Prostate gland (tissue), 2 donors: ENCODE measurements around the gene CDH13. TPM values are rescaled to one million over a fixed set of nuclear protein-coding genes. Genes with fewer than 3 reads are reported as not detected.

Experiments
- DNase-seq: peaks from one replicate; pipeline ENCODE4 v3.0.0-alpha.2; 2019; ENCODE audit warnings: low spot score
- H3K27ac ChIP-seq, 2 donors: fragments of 200-600 bp; sonication (generic); 2 replicates each; pipeline ENCODE4 v1.5.1; 2017 to 2019
- H3K27me3 ChIP-seq: fragments of 200-600 bp; sonication (generic); replicated peaks from 2 replicates; pipeline ENCODE4 v1.5.1; 2019; ENCODE audit not compliant: insufficient read depth
- H3K36me3 ChIP-seq, 2 donors: fragments of 200-600 bp; sonication (generic); 1 replicate in 1 of 2; 2 replicates in 1 of 2; pipeline versions ENCODE4 v1.5.1 to v1.8.1; 2017 to 2019
- H3K4me1 ChIP-seq: fragments of 200-600 bp; sonication (generic); replicated peaks from 2 replicates; pipeline ENCODE4 v1.5.1; 2019
- H3K4me3 ChIP-seq, 2 donors: fragments of 200-600 bp; sonication (generic); 2 replicates each; pipeline ENCODE4 v1.5.1; 2017 to 2019
- H3K9me3 ChIP-seq: fragments of 200-600 bp; sonication (generic); 2 replicates; pipeline ENCODE4 v1.5.1; 2017
- POLR2A ChIP-seq: fragments of 450-650 bp; IDR thresholded peaks from one replicate; pipeline ENCODE4 v1.6.1; 2016; ENCODE audit warnings: antibody characterized with exemption, mild to moderate bottlenecking
- POLR2AphosphoS5 ChIP-seq: sonication (generic); formaldehyde crosslinking; IDR thresholded peaks from one replicate; pipeline ENCODE4 v1.6.1; 2017; ENCODE audit warnings: antibody characterized with exemption
- WGBS: methylation state at CpG from one replicate; pipeline ENCODE4 v1.1.5; 2018; 5-methylcytosine and 5-hydroxymethylcytosine counted together
- intact Hi-C: fragments of 100-400 bp; cut with DNase I; formaldehyde crosslinking; loops from one replicate; pipeline ENCODE4 v1.14.2; 2022
- total RNA-seq, 2 donors: library from RNA; depleted of rRNA; stranded (reverse); fragments of >200 nt; gene quantifications; one replicate each; pipeline ENCODE4 v1.1.0, GENCODE V29; 2016
- TF ChIP-seq, protein P1 (sequence below), 4 experiments: fragments of 200-600 bp in 2 of 4; fragments of 450-650 bp in 2 of 4; sonication (generic) in 2 of 4; IDR thresholded peaks; 1 replicate in 3 of 4; 2 replicates in 1 of 4; pipeline ENCODE4 v1.5.1; 2016 to 2019; ENCODE audit warnings: antibody characterized with exemption in 4 of 4, mild to moderate bottlenecking in 2 of 4, moderate library complexity in 2 of 4

Gene CDH13
- total RNA-seq, 2 donors from 2014 or later, result 20.6 to 23.0 TPM

DNA sequence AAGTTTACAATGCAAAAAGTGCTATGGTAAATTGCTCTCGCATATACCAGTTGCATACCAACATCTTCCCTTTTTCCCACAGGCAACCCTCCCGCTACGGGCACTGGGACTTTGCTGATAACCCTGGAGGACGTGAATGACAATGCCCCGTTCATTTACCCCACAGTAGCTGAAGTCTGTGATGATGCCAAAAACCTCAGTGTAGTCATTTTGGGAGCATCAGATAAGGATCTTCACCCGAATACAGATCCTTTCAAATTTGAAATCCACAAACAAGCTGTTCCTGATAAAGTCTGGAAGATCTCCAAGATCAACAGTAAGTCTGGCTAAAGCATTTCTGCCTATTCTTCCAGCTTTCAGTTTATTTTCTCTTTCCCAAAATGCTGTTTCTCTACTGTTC, 1153.1 kb downstream of the CDH13 start:
- Histone ChIP-seq H3K4me1 (no peaks in the 10 kb centered on the region), H3K36me3 (no peaks in the 10 kb centered on the region), H3K27me3 (no peaks in the 10 kb centered on the region), H3K4me3 (no peak overlapping the region), H3K9me3 (no peaks in the 10 kb centered on the region), H3K27ac (no peak overlapping the region)
- WGBS, result 10% methylated on average over 6 of the region's 6 CpGs
- TF ChIP-seq POLR2A (no peak), POLR2AphosphoS5 (peak; percentile 31)
- TF ChIP-seq, protein P1, sequence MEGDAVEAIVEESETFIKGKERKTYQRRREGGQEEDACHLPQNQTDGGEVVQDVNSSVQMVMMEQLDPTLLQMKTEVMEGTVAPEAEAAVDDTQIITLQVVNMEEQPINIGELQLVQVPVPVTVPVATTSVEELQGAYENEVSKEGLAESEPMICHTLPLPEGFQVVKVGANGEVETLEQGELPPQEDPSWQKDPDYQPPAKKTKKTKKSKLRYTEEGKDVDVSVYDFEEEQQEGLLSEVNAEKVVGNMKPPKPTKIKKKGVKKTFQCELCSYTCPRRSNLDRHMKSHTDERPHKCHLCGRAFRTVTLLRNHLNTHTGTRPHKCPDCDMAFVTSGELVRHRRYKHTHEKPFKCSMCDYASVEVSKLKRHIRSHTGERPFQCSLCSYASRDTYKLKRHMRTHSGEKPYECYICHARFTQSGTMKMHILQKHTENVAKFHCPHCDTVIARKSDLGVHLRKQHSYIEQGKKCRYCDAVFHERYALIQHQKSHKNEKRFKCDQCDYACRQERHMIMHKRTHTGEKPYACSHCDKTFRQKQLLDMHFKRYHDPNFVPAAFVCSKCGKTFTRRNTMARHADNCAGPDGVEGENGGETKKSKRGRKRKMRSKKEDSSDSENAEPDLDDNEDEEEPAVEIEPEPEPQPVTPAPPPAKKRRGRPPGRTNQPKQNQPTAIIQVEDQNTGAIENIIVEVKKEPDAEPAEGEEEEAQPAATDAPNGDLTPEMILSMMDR (IDR thresholded peaks at IDR 0.05), result no peak
- intact Hi-C loops, result no loop called here
- DNase-seq, result no peak

DNA sequence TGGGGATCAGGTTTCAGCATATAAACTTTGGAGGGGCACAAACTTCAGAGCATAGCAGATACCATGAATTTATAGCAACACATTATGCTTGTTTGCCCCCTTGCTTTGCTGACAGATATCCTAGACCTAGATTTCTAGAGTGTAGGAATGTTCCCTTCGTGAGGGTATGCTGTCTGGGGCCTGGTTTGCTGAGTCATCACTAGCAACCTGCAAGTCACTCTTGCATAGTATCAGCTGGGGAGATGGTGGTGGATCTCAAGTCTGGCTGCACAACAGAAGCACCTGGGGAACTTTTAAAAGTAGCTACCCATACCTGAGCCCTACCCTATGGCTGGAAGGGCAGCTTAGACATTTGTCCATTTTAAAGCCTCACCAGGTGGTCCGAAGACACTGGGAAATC, 1158.7 kb downstream of the CDH13 start:
- Histone ChIP-seq H3K4me3 (no peak overlapping the region), H3K36me3 (no peaks in the 10 kb centered on the region), H3K9me3 (no peaks in the 10 kb centered on the region), H3K4me1 (no peaks in the 10 kb centered on the region), H3K27me3 (no peaks in the 10 kb centered on the region), H3K27ac (no peak overlapping the region)
- 93% methylated on average over 2 of the region's 2 CpGs for WGBS
- TF ChIP-seq, protein P1 (IDR thresholded peaks at IDR 0.05), result no peak
- TF ChIP-seq POLR2A (no peak), POLR2AphosphoS5 (no peak)
- no peak for DNase-seq
- intact Hi-C loops, result no loop called here

DNA sequence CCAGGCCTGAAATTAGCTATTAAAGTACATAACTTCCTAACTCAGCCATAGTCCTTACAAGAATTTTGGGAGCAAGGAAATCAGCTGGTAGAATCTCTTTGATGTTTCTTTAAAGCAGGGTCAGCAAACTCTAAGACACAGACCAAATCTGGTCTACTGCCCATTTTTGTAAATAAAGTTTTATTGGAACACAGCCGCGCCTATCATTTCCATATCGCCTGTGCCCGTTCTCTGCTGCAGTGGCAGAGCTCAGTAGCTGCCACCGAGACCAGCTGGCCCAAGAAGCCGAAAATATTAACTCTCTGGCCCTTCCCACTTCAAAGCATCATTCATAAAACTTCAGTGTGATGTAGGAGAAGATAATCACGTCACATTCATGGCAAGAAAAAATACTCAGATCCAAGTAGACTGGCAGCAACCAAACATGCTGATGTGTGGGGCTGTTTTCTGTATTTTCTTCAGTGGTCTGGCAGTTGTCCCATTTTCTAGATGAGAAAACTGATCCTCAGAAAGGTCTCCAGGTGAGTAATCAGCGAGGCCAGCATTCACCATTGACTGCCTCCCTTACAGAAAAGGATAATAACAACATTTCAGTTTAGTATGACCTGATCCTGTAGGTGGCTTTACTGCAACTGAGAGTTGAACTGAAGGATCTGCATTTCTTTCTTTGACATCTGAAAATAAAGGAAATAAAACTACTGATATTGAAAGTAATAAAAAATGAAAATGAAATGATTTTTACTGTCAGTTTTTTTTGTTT, 1163.1 kb downstream of the CDH13 start:
- Histone ChIP-seq H3K27ac (no peak overlapping the region), H3K4me1 (no peaks in the 10 kb centered on the region), H3K4me3 (no peak overlapping the region), H3K9me3 (no peaks in the 10 kb centered on the region), H3K36me3 (no peaks in the 10 kb centered on the region), H3K27me3 (no peaks in the 10 kb centered on the region)
- intact Hi-C loops, result no loop called here
- no peak for TF ChIP-seq POLR2A
- TF ChIP-seq POLR2AphosphoS5, result no peak
- TF ChIP-seq, protein P1 (IDR thresholded peaks at IDR 0.05), result no peak
- DNase-seq, result no peak
- 86% methylated on average over 8 of the region's 8 CpGs for WGBS

DNA sequence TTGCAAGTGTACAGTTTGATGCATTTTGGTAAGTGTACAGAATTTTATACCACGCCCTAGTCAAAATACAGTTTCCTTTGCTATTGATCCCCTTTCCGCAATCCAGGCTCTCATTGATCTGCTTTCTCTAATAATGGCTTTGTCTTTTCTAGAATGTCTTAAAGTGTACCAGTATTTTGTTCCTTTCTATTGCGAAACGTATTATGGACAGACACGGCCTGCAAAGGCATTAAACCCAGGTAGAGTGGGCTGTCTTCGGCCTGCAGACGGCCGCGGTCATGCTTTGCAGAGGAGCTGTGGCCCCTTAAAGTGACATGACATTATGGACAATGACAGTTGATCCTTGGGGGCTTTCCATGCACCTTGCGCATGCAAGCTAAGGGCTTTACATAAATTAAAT, 1165.1 kb downstream of the CDH13 start:
- Histone ChIP-seq H3K27ac (no peak overlapping the region), H3K9me3 (no peaks in the 10 kb centered on the region), H3K4me1 (no peaks in the 10 kb centered on the region), H3K27me3 (no peaks in the 10 kb centered on the region), H3K4me3 (no peak overlapping the region), H3K36me3 (no peaks in the 10 kb centered on the region)
- intact Hi-C loops, result no loop called here
- WGBS, result 97% methylated on average over 10 of the region's 10 CpGs
- DNase-seq, result no peak
- no peak for TF ChIP-seq POLR2A
- no peak for TF ChIP-seq POLR2AphosphoS5
- TF ChIP-seq, protein P1 (IDR thresholded peaks at IDR 0.05), result no peak

DNA sequence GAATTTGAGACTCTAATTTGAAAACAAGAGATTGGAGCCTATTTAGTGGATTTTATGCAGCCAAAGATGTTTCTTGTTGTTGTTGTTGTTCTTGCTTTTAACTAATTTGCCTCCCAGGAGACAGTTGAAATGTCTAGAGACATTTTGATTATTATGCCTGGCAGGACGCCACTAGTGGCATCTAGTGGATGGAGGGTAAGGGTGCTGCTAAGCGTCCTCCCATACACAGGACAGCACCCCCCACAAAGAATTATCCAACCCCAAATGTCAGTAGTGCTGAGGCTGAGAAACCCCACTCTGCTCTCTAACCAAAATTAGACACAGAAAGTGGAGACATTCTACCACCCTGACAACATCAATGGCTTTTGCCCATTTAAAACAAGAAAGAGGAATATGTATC, 1165.6 kb downstream of the CDH13 start:
- no peak for TF ChIP-seq POLR2AphosphoS5
- TF ChIP-seq, protein P1 (IDR thresholded peaks at IDR 0.05), result no peak

More for the DNA sequence above, 1165.6 kb downstream of the CDH13 start:
- Histone ChIP-seq H3K27ac (no peak overlapping the region), H3K36me3 (no peaks in the 10 kb centered on the region), H3K9me3 (no peaks in the 10 kb centered on the region), H3K4me3 (no peak overlapping the region), H3K27me3 (no peaks in the 10 kb centered on the region), H3K4me1 (no peaks in the 10 kb centered on the region)
- no peak for DNase-seq
- intact Hi-C loops, result no loop called here
- WGBS, result 85% methylated on average over 2 of the region's 2 CpGs
